ENCODE measurements around the gene TNF.

GRCh38 chr6:31545291-31545690, 30.1 kb upstream of the TNF start:
- TF ChIP-seq CTCF (IDR thresholded peaks at IDR 0.05; ENCODE audit: insufficient read depth, low read length, poor library complexity, severe bottlenecking), result no peak
- no peak for TF ChIP-seq EZH2phosphoT487 (conservative IDR thresholded peaks at IDR 0.05; ENCODE audit: low read length)
